PFSK-1 (cell line): ENCODE data around the gene PRDM16.

Experiments
- FOXP2 ChIP-seq: optimal IDR thresholded peaks from 2 replicates; pipeline ENCODE3; 2011; ENCODE audit warnings: borderline replicate concordance, control low read depth, inconsistent platforms; ENCODE audit not compliant: insufficient read depth; ENCODE audit errors: extremely low read length, extremely low read depth
- POLR2AphosphoS5 ChIP-seq: IDR thresholded peaks from 2 replicates; pipeline ENCODE4 v1.6.1; 2012; ENCODE audit warnings: low read depth, mild to moderate bottlenecking, control low read depth, low read length, moderate library complexity
- SIN3A ChIP-seq: IDR thresholded peaks from 2 replicates; pipeline ENCODE4 v1.6.1; 2012; ENCODE audit warnings: mild to moderate bottlenecking, low read length, moderate library complexity, borderline replicate concordance; ENCODE audit not compliant: insufficient read depth

- TF ChIP-seq SIN3A (no peak), POLR2AphosphoS5 (no peak), FOXP2 (no peak)
These were observed 8.1 kb downstream of the PRDM16 start for GRCh38 chr1:3077081-3077480.
